Mesenchymal stem cell (in vitro differentiated cells and primary cell): ENCODE measurements around the gene HNRNPUL1.
A peak's percentile ranks its signal among the peaks of the same experiment; 100 is the strongest.

Experiments
- DNase-seq: peaks from one replicate; pipeline ENCODE4 v3.0.0-alpha.2; 2013
- H2AFZ ChIP-seq: one replicate; pipeline ENCODE4 v1.6.1; 2013; ENCODE audit warnings: low read depth, mild to moderate bottlenecking, control low read depth, inconsistent platforms, low read length, moderate library complexity
- H2AK5ac ChIP-seq: 2 replicates; pipeline ENCODE4 v1.6.1; 2013; ENCODE audit warnings: low read length, moderate library complexity, mild to moderate bottlenecking, inconsistent platforms; ENCODE audit not compliant: severe bottlenecking
- H2BK120ac ChIP-seq: one replicate; pipeline ENCODE4 v1.6.1; 2013; ENCODE audit warnings: low read depth, mild to moderate bottlenecking, inconsistent platforms, low read length, moderate library complexity
- H2BK12ac ChIP-seq, 2 experiments: one replicate each; pipeline ENCODE4 v1.6.1; 2013; ENCODE audit warnings: inconsistent platforms in 2 of 2, low read length in 2 of 2, mild to moderate bottlenecking in 2 of 2, moderate library complexity in 2 of 2, control low read depth in 1 of 2
- H2BK15ac ChIP-seq: one replicate; pipeline ENCODE4 v1.6.1; 2013; ENCODE audit warnings: mild to moderate bottlenecking, low read depth, inconsistent platforms; ENCODE audit not compliant: poor library complexity, severe bottlenecking
- H2BK5ac ChIP-seq: 2 replicates; pipeline ENCODE4 v1.6.1; 2013; ENCODE audit warnings: low read depth, mild to moderate bottlenecking, low read length, control low read depth, inconsistent platforms; ENCODE audit not compliant: poor library complexity, severe bottlenecking
- H3K14ac ChIP-seq, 2 experiments: one replicate each; pipeline ENCODE4 v1.6.1; 2013; ENCODE audit warnings: inconsistent platforms in 2 of 2, low read length in 2 of 2, control low read depth in 1 of 2, mild to moderate bottlenecking in 1 of 2, moderate library complexity in 1 of 2
- H3K18ac ChIP-seq, 2 experiments: one replicate each; pipeline ENCODE4 v1.6.1; 2013; ENCODE audit warnings: inconsistent platforms in 2 of 2, low read length in 2 of 2, control low read depth in 1 of 2, low read depth in 1 of 2, mild to moderate bottlenecking in 1 of 2
- H3K23ac ChIP-seq, 2 experiments: one replicate each; pipeline ENCODE4 v1.6.1; 2013; ENCODE audit warnings: inconsistent platforms in 2 of 2, low read length in 2 of 2, mild to moderate bottlenecking in 2 of 2, moderate library complexity in 2 of 2, control low read depth in 1 of 2
- H3K27ac ChIP-seq: 2 replicates; pipeline ENCODE4 v1.5.1; 2013; ENCODE audit warnings: mild to moderate bottlenecking, moderate library complexity, low read length, control low read depth, inconsistent platforms; ENCODE audit not compliant: poor library complexity, severe bottlenecking
- H3K27me3 ChIP-seq, 2 experiments: 2 replicates each; pipeline versions ENCODE4 v1.6.1 to v1.7.0; 2013; ENCODE audit warnings: low read length in 2 of 2, mild to moderate bottlenecking in 2 of 2, moderate library complexity in 2 of 2, control low read depth in 1 of 2, inconsistent platforms in 1 of 2; ENCODE audit not compliant: control insufficient read depth in 1 of 2, insufficient read depth in 1 of 2
- H3K36me3 ChIP-seq, 2 experiments: 2 replicates each; pipeline versions ENCODE4 v1.6.1 to v1.7.0; 2013; ENCODE audit warnings: low read length in 2 of 2, control low read depth in 1 of 2, inconsistent platforms in 1 of 2, low read depth in 1 of 2, mild to moderate bottlenecking in 1 of 2; ENCODE audit not compliant: insufficient read depth in 2 of 2, control insufficient read depth in 1 of 2
- H3K4ac ChIP-seq, 2 experiments: one replicate each; pipeline ENCODE4 v1.6.1; 2013; ENCODE audit warnings: inconsistent platforms in 2 of 2, low read length in 2 of 2, mild to moderate bottlenecking in 2 of 2, moderate library complexity in 2 of 2, control low read depth in 1 of 2, low read depth in 1 of 2
- H3K4me1 ChIP-seq: 2 replicates; pipeline ENCODE4 v1.6.1; 2013; ENCODE audit warnings: low read depth, low read length, control low read depth; ENCODE audit not compliant: control insufficient read depth, insufficient read depth
- H3K4me2 ChIP-seq: 2 replicates; pipeline ENCODE4 v1.6.1; 2013; ENCODE audit warnings: low read length, mild to moderate bottlenecking, inconsistent platforms; ENCODE audit not compliant: poor library complexity, severe bottlenecking
- H3K4me3 ChIP-seq, 2 experiments: 2 replicates each; pipeline versions ENCODE4 v1.5.1 to v1.7.0; 2013; ENCODE audit warnings: low read length in 2 of 2, mild to moderate bottlenecking in 2 of 2, control low read depth in 1 of 2, low read depth in 1 of 2; ENCODE audit not compliant: insufficient read depth in 1 of 2
- H3K79me1 ChIP-seq: replicated peaks from 2 replicates; pipeline ENCODE4 v1.6.1; 2013; ENCODE audit warnings: mild to moderate bottlenecking, control low read depth, low read length, inconsistent platforms; ENCODE audit not compliant: poor library complexity, severe bottlenecking
- H3K9ac ChIP-seq: 2 replicates; pipeline ENCODE4 v1.7.0; 2013; ENCODE audit warnings: mild to moderate bottlenecking, low read length, moderate library complexity
- H3K9me3 ChIP-seq: 2 replicates; pipeline ENCODE4 v1.7.0; 2013; ENCODE audit warnings: mild to moderate bottlenecking, low read length; ENCODE audit not compliant: control insufficient read depth
- H4K8ac ChIP-seq: one replicate; pipeline ENCODE4 v1.6.1; 2013; ENCODE audit warnings: inconsistent platforms, mild to moderate bottlenecking, low read length, moderate library complexity
- H4K91ac ChIP-seq: one replicate; pipeline ENCODE4 v1.6.1; 2013; ENCODE audit warnings: mild to moderate bottlenecking, low read length, inconsistent platforms
- WGBS: methylation state at CpG from one replicate; pipeline ENCODE4 v1.1.7; 2013; ENCODE audit warnings: mixed read lengths; 5-methylcytosine and 5-hydroxymethylcytosine counted together

HNRNPUL1 gene

GRCh38 chr19:41233748-41234240 lies 30.4 kb upstream of the HNRNPUL1 start:
- Histone ChIP-seq H2AFZ (no peak overlapping the region), H3K9ac (no peak overlapping the region), H2BK15ac (no peak overlapping the region), H3K4me1 (peaks cover 4% of the 10 kb centered on the region), H2BK5ac (no peak overlapping the region), H2BK120ac (no peak overlapping the region), H3K36me3 (peaks cover 69 to 82% of the 10 kb centered on the region in 2 experiments), H3K27me3 (no peaks in the 10 kb centered on the region), H3K4me2 (no peak overlapping the region), H4K8ac (no peak overlapping the region), H3K23ac (no peak overlapping the region), H3K14ac (no peak overlapping the region), H3K4ac (no peak overlapping the region), H3K4me3 (no peak overlapping the region), H2AK5ac (peak overlapping the region; percentile 39), H3K79me1 (peaks cover 32% of the 10 kb centered on the region), H2BK12ac (no peak overlapping the region), H3K27ac (no peak overlapping the region), H3K9me3 (no peaks in the 10 kb centered on the region), H3K18ac (peak overlapping the region in 1 of 2 experiments; percentile 54), H4K91ac (no peak overlapping the region)
- DNase-seq = no peak
- WGBS = 94% methylated on average over 2 of the region's 4 CpGs

- Histone ChIP-seq H3K79me1 (peaks cover 34% of the 10 kb centered on the region), H2BK120ac (no peak overlapping the region), H4K91ac (no peak overlapping the region), H2BK5ac (no peak overlapping the region), H3K36me3 (peaks cover 74 to 87% of the 10 kb centered on the region in 2 experiments), H3K14ac (no peak overlapping the region), H3K9me3 (no peaks in the 10 kb centered on the region), H3K18ac (no peak overlapping the region), H2BK15ac (no peak overlapping the region), H3K27ac (no peak overlapping the region), H3K4me1 (peaks cover 5% of the 10 kb centered on the region), H3K4ac (no peak overlapping the region), H4K8ac (no peak overlapping the region), H3K23ac (no peak overlapping the region), H2AFZ (no peak overlapping the region), H2BK12ac (no peak overlapping the region), H3K4me3 (no peak overlapping the region), H3K4me2 (no peak overlapping the region), H3K27me3 (no peaks in the 10 kb centered on the region), H3K9ac (no peak overlapping the region), H2AK5ac (no peak overlapping the region)
- WGBS = 96% methylated on average over 7 of the region's 8 CpGs
- no peak for DNase-seq
Observed at GRCh38 chr19:41234512-41235168, 29.5 kb upstream of the HNRNPUL1 start.

- H3K27ac ChIP-seq = no peak overlapping the region
- no peak overlapping the region for H2BK12ac ChIP-seq
- H2BK5ac ChIP-seq = no peak overlapping the region
- H3K9me3 ChIP-seq = no peaks in the 10 kb centered on the region
- H3K9ac ChIP-seq = no peak overlapping the region
- H2BK15ac ChIP-seq = no peak overlapping the region
- H4K91ac ChIP-seq = no peak overlapping the region
- no peak overlapping the region for H3K4me3 ChIP-seq
- no peaks in the 10 kb centered on the region for H3K27me3 ChIP-seq
- 98% methylated on average over 3 of the region's 4 CpGs for WGBS
- no peak for DNase-seq
- no peak overlapping the region for H2BK120ac ChIP-seq
- no peak overlapping the region for H4K8ac ChIP-seq
- H3K4me2 ChIP-seq = no peak overlapping the region
- no peak overlapping the region for H3K14ac ChIP-seq
- H3K4ac ChIP-seq = no peak overlapping the region
- no peak overlapping the region for H3K23ac ChIP-seq
- H2AK5ac ChIP-seq = no peak overlapping the region
- H2AFZ ChIP-seq = no peak overlapping the region
- H3K4me1 ChIP-seq = peaks cover 4% of the 10 kb centered on the region
- peaks cover 33% of the 10 kb centered on the region for H3K79me1 ChIP-seq
- no peak overlapping the region for H3K18ac ChIP-seq
- H3K36me3 ChIP-seq = peaks cover 77 to 90% of the 10 kb centered on the region in 2 experiments
Observed at GRCh38 chr19:41235480-41235879, 28.7 kb upstream of the HNRNPUL1 start.

DNA sequence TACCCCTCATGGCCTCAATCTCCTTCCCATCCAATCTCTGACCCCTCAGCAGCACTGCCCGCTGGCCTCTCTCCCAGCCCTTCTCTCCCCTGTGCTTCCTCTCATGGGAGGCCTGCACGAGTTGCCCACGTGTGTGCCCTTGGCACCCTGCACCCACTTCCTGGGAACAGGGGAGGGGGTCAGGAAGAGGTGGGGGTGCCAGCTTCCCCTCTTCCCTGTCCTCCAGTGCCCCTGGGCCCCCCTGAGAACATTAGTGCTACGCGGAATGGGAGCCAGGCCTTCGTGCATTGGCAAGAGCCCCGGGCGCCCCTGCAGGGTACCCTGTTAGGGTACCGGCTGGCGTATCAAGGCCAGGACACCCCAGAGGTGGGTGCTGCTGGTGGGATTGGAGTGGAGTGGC lies 25.9 kb upstream of the HNRNPUL1 start:
- Histone ChIP-seq H2BK12ac (no peak overlapping the region), H3K27me3 (no peaks in the 10 kb centered on the region), H3K4me3 (no peak overlapping the region), H2BK5ac (no peak overlapping the region), H3K9me3 (no peaks in the 10 kb centered on the region), H3K23ac (no peak overlapping the region), H2AFZ (no peak overlapping the region), H2BK120ac (no peak overlapping the region), H3K9ac (no peak overlapping the region), H3K79me1 (peaks cover 35% of the 10 kb centered on the region), H3K36me3 (peaks cover 82 to 92% of the 10 kb centered on the region in 2 experiments), H3K4me1 (peaks cover 2% of the 10 kb centered on the region), H3K14ac (no peak overlapping the region), H3K4me2 (no peak overlapping the region), H4K8ac (no peak overlapping the region), H4K91ac (no peak overlapping the region), H3K27ac (no peak overlapping the region), H3K18ac (no peak overlapping the region), H2AK5ac (no peak overlapping the region), H3K4ac (no peak overlapping the region), H2BK15ac (no peak overlapping the region)
- WGBS = 94% methylated on average over 10 of the region's 10 CpGs
- no peak for DNase-seq
